ENCODE results near the gene GABARAP. TPM values are rescaled to one million over a fixed set of nuclear protein-coding genes. Genes with fewer than 3 reads are reported as not detected.

GABARAP gene
- total and polyA plus RNA-seq, 7 experiments from 2014 or later: 214 to 950 (median 296) TPM

DNA sequence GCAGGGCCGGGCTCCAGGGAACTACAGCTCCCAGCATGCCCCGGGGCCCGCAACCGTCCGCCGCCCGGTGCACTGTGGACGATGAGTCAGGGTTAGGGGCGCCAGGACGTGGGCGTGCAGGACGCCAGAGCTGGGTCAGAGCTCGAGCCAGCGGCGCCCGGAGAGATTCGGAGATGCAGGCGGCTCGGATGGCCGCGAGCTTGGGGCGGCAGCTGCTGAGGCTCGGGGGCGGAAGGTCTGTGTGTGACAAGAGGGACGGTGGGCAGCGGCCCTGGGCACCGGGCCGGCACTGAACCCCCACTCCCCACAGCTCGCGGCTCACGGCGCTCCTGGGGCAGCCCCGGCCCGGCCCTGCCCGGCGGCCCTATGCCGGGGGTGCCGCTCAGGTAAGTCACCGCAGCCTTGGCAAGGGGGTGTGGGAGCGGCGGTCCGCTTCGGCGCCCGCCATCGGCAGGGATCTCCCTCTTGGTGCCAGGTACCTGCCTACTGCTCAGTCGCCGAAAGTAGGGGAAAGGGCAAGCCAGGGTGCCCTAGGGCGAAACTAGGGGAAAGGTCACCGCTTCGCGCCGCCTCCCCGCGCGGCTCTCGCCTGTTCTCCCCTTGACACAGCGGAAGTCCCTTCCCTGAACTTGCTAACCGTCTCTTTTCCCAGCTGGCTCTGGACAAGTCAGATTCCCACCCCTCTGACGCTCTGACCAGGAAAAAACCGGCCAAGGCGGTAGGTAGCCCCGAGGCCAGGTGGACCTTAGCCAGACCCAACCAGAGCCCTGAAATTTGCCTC lies 22.2 kb downstream of the GABARAP start, which contains the start of the genes ACADVL and DLG4:
Gene ACADVL, plus strand, starts transcription at position 127 of the 781 bp plus-strand sequence. Its CDS starts 47 bp downstream, at position 174.
Gene DLG4, minus strand, starts transcription at position 25 of the 781 bp plus-strand sequence.
- ChIA-PET CTCF (interaction anchor here (0.5 to 3.1 kb wide), 9 partner anchors 15 to 467 kb away, joined by 3 to 22 read pairs (median 3); partner anchors contain the start of genes DVL2, GABARAP, NEURL4 and PHF23), POLR2A (interaction anchor here (0.6 to 13.7 kb wide), 10 partner anchors 8 to 1164 kb away, joined by 3 to 265 read pairs (median 6); partner anchors contain the start of genes CTDNEP1, DVL2, ELP5 and GABARAP)
- peaks cover 0 to 2% (median 0%) of the 10 kb centered on the region in 11 donors for H3K9me3 Mint-ChIP-seq
- no peaks in the 10 kb centered on the region for H3K27me3 ChIP-seq (ENCODE audit: control insufficient read depth in 2 of 2, insufficient read depth in 2 of 2, low read length in 2 of 2)
- ATAC-seq (peak; percentile 76), DNase-seq (peak; percentile 45 to 87 (median 56))
- peaks cover 0 to 14% (median 3%) of the 10 kb centered on the region in 5 donors for H3K36me3 Mint-ChIP-seq
- peak within 1 kb of the TSS; percentile 81 to 98 (median 96) for H3K27ac Mint-ChIP-seq
- peak within 1 kb of the TSS; percentile 75 for H3K27ac ChIP-seq (ENCODE audit: low read depth, low read length)
- peak within 1 kb of the TSS; percentile 73 for H3K4me3 ChIP-seq (ENCODE audit: low read length)
- H3K4me1 Mint-ChIP-seq: peaks cover 35 to 61% (median 55%) of the 10 kb centered on the region in 7 donors
- intact Hi-C loops (cut with micrococcal nuclease): loop anchor here (1.0 to 10.0 kb wide), 7 partner anchors 14 to 625 kb away; partner anchors contain the start of genes C17orf100 (in 1 of the 2), DVL2 (in 1 of the 2), ELP5 (in 1 of the 2) and KDM6B (in 1 of the 2)
- peaks cover 0 to 35% (median 4%) of the 10 kb centered on the region in 3 experiments for H3K36me3 ChIP-seq (ENCODE audit: control insufficient read depth in 2 of 3, insufficient read depth in 3 of 3, low read length in 3 of 3)
- H3K4me1 ChIP-seq (ENCODE audit: control insufficient read depth in 2 of 2, insufficient read depth in 2 of 2, low read length in 2 of 2): peaks cover 25 to 47% of the 10 kb centered on the region in 2 donors
- no peaks in the 10 kb centered on the region for H3K27me3 Mint-ChIP-seq
- H3K9me3 ChIP-seq (ENCODE audit: control insufficient read depth in 2 of 3, low read length in 3 of 3): no peaks in the 10 kb centered on the region
- H3K4me3 Mint-ChIP-seq: peak within 1 kb of the TSS; percentile 88 to 95 (median 91)

DNA sequence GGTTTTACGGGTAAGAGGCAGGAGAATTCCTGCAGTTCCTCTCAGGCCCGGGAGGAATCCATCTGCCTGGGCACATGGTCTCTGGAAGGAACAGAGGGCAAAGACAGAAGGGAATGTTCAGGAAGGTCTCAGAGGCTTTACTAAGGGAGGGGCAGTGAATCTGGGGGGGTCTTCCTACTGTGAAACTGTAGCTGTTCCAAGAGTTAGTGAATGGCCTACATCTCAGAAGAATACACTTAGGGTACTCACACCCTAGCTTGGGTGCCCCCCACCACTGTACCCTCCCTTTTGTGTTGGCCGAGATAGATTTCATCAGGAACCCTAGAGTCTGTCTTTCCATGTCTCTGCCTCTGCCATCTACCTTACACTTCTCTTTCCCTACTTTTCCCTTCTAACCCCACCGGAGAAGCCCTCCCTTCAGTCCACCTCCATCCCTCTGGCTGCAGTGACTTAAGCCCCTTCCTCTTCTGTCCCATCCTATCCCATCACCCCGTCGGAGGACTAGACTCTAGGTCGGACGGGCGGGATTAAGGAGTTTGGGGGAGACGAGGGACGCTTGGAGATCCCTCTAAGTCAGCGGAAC lies 22.9 kb downstream of the GABARAP start:
- Mint-ChIP-seq H3K36me3 (peaks cover 0 to 14% (median 3%) of the 10 kb centered on the region in 5 donors), H3K4me3 (peak overlapping the region; percentile 88 to 95 (median 91))
- DNase-seq: no peak

DNA sequence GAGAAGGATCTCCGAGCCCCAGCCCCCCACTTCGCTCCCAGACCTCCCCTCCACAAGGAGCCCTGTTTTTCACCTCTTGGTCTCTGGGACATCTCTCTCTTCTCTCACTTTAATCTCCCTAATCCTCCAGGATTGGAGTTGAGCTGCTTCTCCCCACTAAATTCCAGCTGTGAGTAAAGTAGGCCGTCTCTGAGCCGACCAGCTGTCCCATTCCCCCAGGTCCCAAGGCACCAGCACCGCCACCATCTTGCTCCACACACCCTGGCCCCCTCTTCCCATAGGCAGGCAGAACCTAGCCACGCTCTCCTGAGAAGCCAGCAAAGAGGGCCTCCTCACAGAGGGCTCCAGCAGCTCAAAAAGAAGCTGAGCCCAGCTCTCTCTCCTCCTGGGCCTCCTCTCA lies 23.5 kb downstream of the GABARAP start:
- peak overlapping the region; percentile 81 to 98 (median 96) for H3K27ac Mint-ChIP-seq
- peak overlapping the region; percentile 88 to 95 (median 91) for H3K4me3 Mint-ChIP-seq
- Histone ChIP-seq H3K4me1 (ENCODE audit: control insufficient read depth in 2 of 2, insufficient read depth in 2 of 2, low read length in 2 of 2) (peaks cover 34 to 52% of the 10 kb centered on the region in 2 donors), H3K4me3 (ENCODE audit: low read length) (peak overlapping the region; percentile 73), H3K9me3 (ENCODE audit: control insufficient read depth in 2 of 3, low read length in 3 of 3) (no peaks in the 10 kb centered on the region), H3K27me3 (ENCODE audit: control insufficient read depth in 2 of 2, insufficient read depth in 2 of 2, low read length in 2 of 2) (no peaks in the 10 kb centered on the region), H3K27ac (ENCODE audit: low read depth, low read length) (peak overlapping the region; percentile 75), H3K36me3 (ENCODE audit: control insufficient read depth in 2 of 3, insufficient read depth in 3 of 3, low read length in 3 of 3) (peaks cover 0 to 23% (median 0%) of the 10 kb centered on the region in 3 experiments)
- intact Hi-C loops (cut with micrococcal nuclease): loop anchor here (1.0 to 10.0 kb wide), 7 partner anchors 14 to 626 kb away; partner anchors contain the start of genes C17orf100 (in 1 of the 2), DVL2 (in 1 of the 2), ELP5 (in 1 of the 2) and KDM6B (in 1 of the 2)
- H3K4me1 Mint-ChIP-seq: peaks cover 38 to 71% (median 67%) of the 10 kb centered on the region in 7 donors
- ChIA-PET CTCF (interaction anchor here (1.1 to 2.7 kb wide), 3 partner anchors 13 to 78 kb away, joined by 3 to 22 read pairs (median 6); partner anchors contain the start of gene DVL2), POLR2A (interaction anchor here (0.6 to 13.7 kb wide), 8 partner anchors 10 to 638 kb away, joined by 3 to 265 read pairs (median 4); partner anchors contain the start of genes CTDNEP1, DVL2, ELP5 and GABARAP)
- H3K9me3 Mint-ChIP-seq: peaks cover 0 to 6% (median 0%) of the 10 kb centered on the region in 11 donors
- no peaks in the 10 kb centered on the region for H3K27me3 Mint-ChIP-seq
- peaks cover 0 to 10% (median under 1%) of the 10 kb centered on the region in 5 donors for H3K36me3 Mint-ChIP-seq
- DNase-seq: no peak
- no peak for ATAC-seq

More for the DNA sequence above, 22.9 kb downstream of the GABARAP start:
- Mint-ChIP-seq H3K4me1 (peaks cover 35 to 67% (median 62%) of the 10 kb centered on the region in 7 donors), H3K27ac (peak overlapping the region; percentile 81 to 98 (median 96)), H3K9me3 (peaks cover 0 to 6% (median 0%) of the 10 kb centered on the region in 11 donors), H3K27me3 (no peaks in the 10 kb centered on the region)
- H3K27ac ChIP-seq (ENCODE audit: low read depth, low read length): peak overlapping the region; percentile 75
- H3K9me3 ChIP-seq (ENCODE audit: control insufficient read depth in 2 of 3, low read length in 3 of 3): no peaks in the 10 kb centered on the region
- CTCF ChIA-PET: interaction anchor here (1.1 to 3.1 kb wide), 5 partner anchors 13 to 77 kb away, joined by 3 to 22 read pairs (median 6); partner anchors contain the start of genes DVL2, GABARAP and PHF23
- peaks cover 0 to 29% (median 4%) of the 10 kb centered on the region in 3 experiments for H3K36me3 ChIP-seq (ENCODE audit: control insufficient read depth in 2 of 3, insufficient read depth in 3 of 3, low read length in 3 of 3)
- H3K27me3 ChIP-seq (ENCODE audit: control insufficient read depth in 2 of 2, insufficient read depth in 2 of 2, low read length in 2 of 2): no peaks in the 10 kb centered on the region
- peak overlapping the region; percentile 73 for H3K4me3 ChIP-seq (ENCODE audit: low read length)
- POLR2A ChIA-PET: interaction anchor here (0.6 to 13.7 kb wide), 7 partner anchors 9 to 638 kb away, joined by 3 to 265 read pairs (median 6); partner anchors contain the start of genes CTDNEP1, DVL2, ELP5 and GABARAP
- intact Hi-C loops (cut with micrococcal nuclease): loop anchor here (1.0 to 10.0 kb wide), 7 partner anchors 15 to 625 kb away; partner anchors contain the start of genes C17orf100 (in 1 of the 2), DVL2 (in 1 of the 2), ELP5 (in 1 of the 2) and KDM6B (in 1 of the 2)
- peaks cover 30 to 51% of the 10 kb centered on the region in 2 donors for H3K4me1 ChIP-seq (ENCODE audit: control insufficient read depth in 2 of 2, insufficient read depth in 2 of 2, low read length in 2 of 2)
- ATAC-seq: no peak

DNA sequence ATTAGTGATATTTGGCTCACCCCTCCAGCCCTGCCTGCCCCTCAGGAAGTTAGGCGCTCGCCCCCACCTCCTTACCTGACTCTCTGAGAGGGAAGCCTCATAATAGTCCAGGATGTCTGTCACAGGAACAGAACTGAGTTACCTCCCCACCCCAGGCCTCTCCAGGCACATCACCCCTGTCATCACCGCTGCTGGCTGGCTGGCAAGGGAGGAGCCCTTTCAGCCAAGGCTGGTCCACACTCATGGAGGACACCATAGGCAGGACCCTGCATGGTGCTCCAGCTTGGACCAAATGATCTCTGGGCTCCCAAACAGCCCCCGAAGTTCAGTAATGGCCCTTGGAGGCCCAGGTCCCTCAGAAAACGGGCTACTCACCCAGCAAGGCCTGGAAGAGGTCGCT lies 24.1 kb downstream of the GABARAP start:
- H3K27ac Mint-ChIP-seq: peak overlapping the region; percentile 62 to 98 (median 88)
- POLR2A ChIA-PET: interaction anchor here (0.7 to 13.7 kb wide), 3 partner anchors 10 to 63 kb away, joined by 3 to 265 read pairs (median 8); partner anchors contain the start of genes DVL2, GABARAP, PHF23 and SLC2A4
- CTCF ChIA-PET: interaction anchor here (0.5 to 1.1 kb wide), 2 partner anchors 12 to 61 kb away, joined by 3 to 4 read pairs; no protein-coding TSS in a partner anchor

DNA sequence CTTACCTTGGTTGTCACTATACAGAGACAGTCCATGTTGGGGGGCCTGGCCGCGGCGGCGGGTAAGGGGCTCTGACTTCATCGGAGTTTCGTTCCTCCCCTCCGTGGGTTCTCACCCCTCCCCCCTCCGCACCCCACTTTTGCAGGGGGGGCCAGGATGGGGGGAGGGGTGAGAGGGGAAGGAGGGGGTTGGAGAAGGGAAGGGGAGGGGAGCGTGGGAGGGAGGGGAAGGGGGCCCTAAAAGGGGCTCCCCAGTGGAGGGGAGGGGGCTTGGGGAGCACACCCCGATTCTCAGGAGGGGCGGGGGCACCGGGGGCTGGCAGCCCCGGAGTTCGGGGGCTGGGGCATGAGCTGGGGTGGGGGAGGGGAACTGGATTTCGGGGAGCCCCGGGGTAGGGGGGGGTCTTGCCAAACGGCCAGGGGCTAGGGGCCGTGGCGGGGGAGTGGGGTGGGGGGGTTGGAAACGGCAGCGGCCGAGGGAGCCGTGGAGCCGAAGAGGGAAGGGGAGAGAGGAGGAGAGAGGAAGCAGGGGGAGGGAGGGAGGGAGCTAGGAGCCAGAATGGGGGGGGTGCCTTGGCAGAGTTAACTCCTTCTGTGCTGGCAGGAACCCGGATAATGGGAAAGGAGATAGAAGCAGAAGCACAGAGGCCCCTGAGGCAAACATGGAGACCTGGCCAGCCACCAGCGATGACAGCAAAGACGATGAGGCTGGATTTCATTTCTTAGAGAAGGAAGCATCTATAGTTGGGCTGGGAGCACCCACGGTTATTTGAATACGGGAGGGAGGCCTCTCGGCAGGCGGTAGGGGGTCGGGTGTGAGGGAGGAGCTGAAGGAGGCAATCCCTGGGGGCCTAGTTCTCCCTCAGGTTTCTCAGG lies 24.9 kb downstream of the GABARAP start:
- Mint-ChIP-seq H3K36me3 (peaks cover 0 to 5% (median 0%) of the 10 kb centered on the region in 5 donors), H3K4me1 (peaks cover 45 to 79% (median 74%) of the 10 kb centered on the region in 7 donors), H3K27ac (peak overlapping the region; percentile 62 to 100 (median 94)), H3K9me3 (peaks cover 0 to 6% (median 0%) of the 10 kb centered on the region in 11 donors), H3K4me3 (peak overlapping the region; percentile 75 to 94 (median 86)), H3K27me3 (peaks cover 0 to 3% (median 0%) of the 10 kb centered on the region in 5 donors)
- Histone ChIP-seq H3K4me1 (ENCODE audit: control insufficient read depth in 2 of 2, insufficient read depth in 2 of 2, low read length in 2 of 2) (peaks cover 35 to 57% of the 10 kb centered on the region in 2 donors), H3K27me3 (ENCODE audit: control insufficient read depth in 2 of 2, insufficient read depth in 2 of 2, low read length in 2 of 2) (no peaks in the 10 kb centered on the region), H3K27ac (ENCODE audit: low read depth, low read length) (peak overlapping the region; percentile 75), H3K9me3 (ENCODE audit: control insufficient read depth in 2 of 3, low read length in 3 of 3) (no peaks in the 10 kb centered on the region), H3K4me3 (ENCODE audit: low read length) (peak overlapping the region; percentile 45), H3K36me3 (ENCODE audit: control insufficient read depth in 2 of 3, insufficient read depth in 3 of 3, low read length in 3 of 3) (peaks cover 0 to 9% (median 0%) of the 10 kb centered on the region in 3 experiments)
- peak in 1 of 9 donors; percentile 21 for DNase-seq
- intact Hi-C loops (cut with micrococcal nuclease): loop anchor here (10.0 kb wide), 3 partner anchors 563 to 627 kb away; partner anchors contain the start of genes C17orf100 (in 1 of the 2), KDM6B (in 1 of the 2) and MED31 (in 1 of the 2)
- ChIA-PET CTCF (interaction anchor here (0.5 kb wide), 1 partner anchor 62 kb away, joined by 4 read pairs; no protein-coding TSS in a partner anchor), POLR2A (interaction anchor here (0.6 to 13.7 kb wide), 3 partner anchors 11 to 19 kb away, joined by 4 to 265 read pairs (median 8); partner anchors contain the start of genes DVL2, GABARAP and PHF23)
- no peak for ATAC-seq

More for the DNA sequence above, 24.1 kb downstream of the GABARAP start:
- ATAC-seq (no peak), DNase-seq (no peak)
- Mint-ChIP-seq H3K4me3 (peak overlapping the region; percentile 75 to 92 (median 86)), H3K27me3 (no peaks in the 10 kb centered on the region), H3K9me3 (peaks cover 0 to 6% (median 0%) of the 10 kb centered on the region in 11 donors), H3K36me3 (peaks cover 0 to 5% (median 0%) of the 10 kb centered on the region in 5 donors), H3K4me1 (peaks cover 44 to 77% (median 73%) of the 10 kb centered on the region in 7 donors)
- intact Hi-C loops (cut with micrococcal nuclease): loop anchor here (2.0 to 10.0 kb wide), 4 partner anchors 13 to 627 kb away; partner anchors contain the start of genes C17orf100 (in 1 of the 2), KDM6B (in 1 of the 2) and MED31 (in 1 of the 2)
- Histone ChIP-seq H3K4me3 (ENCODE audit: low read length) (peak overlapping the region; percentile 45), H3K9me3 (ENCODE audit: control insufficient read depth in 2 of 3, low read length in 3 of 3) (no peaks in the 10 kb centered on the region), H3K27ac (ENCODE audit: low read depth, low read length) (peak overlapping the region; percentile 75), H3K36me3 (ENCODE audit: control insufficient read depth in 2 of 3, insufficient read depth in 3 of 3, low read length in 3 of 3) (peaks cover 0 to 17% (median 0%) of the 10 kb centered on the region in 3 experiments), H3K27me3 (ENCODE audit: control insufficient read depth in 2 of 2, insufficient read depth in 2 of 2, low read length in 2 of 2) (no peaks in the 10 kb centered on the region), H3K4me1 (ENCODE audit: control insufficient read depth in 2 of 2, insufficient read depth in 2 of 2, low read length in 2 of 2) (peaks cover 35 to 57% of the 10 kb centered on the region in 2 donors)

Data from naive thymus-derived CD4-positive, alpha-beta T cell (primary cell).